ENCODE data around the gene RNU1-2.
"Not testable (repeated sequence)": the region's sequence is repeated elsewhere in the genome, so short reads cannot be mapped to it uniquely, and the experiment has no call there.

DNA sequence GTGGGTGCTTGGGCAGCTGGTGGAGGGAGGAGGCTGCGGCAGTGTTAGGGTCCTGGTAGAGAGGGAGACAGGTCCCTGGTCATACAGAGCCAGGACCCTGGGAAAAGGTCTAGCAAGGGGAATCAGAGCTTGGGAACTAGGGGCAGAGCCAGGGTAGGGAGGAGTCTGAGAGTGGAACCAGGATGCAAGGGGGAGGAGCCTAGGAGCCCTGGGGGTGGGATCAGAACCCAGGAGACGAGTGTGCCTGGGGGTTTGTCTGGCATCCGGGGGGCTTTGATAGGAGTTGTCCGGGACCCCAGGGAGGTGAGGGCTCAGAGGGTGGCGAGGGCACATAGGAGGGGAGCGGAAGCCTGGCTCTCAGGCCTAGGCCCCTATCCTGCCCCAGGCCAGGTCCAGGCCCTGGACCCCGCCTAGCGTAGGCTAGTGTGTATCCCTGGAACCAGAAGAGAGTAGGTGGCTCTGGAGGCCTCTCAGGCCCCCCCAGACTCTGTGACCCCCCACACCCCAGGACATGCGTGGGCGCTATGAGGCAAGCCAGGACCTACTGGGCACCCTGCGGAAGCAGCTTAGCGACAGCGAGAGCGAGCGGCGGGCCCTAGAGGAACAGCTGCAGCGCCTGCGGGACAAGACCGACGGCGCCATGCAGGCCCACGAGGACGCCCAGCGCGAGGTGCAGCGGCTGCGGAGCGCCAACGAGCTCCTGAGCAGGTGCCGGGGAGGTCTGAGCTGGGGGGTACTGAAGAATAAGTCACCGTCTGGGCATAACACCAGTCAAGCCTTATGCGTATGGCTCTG, 43.8 kb downstream of the RNU1-2 start:
- TF ChIP-seq EZH2 (IDR thresholded peaks at IDR 0.05; ENCODE audit: borderline replicate concordance), result not testable (repeated sequence)
- TF ChIP-seq, protein P1, sequence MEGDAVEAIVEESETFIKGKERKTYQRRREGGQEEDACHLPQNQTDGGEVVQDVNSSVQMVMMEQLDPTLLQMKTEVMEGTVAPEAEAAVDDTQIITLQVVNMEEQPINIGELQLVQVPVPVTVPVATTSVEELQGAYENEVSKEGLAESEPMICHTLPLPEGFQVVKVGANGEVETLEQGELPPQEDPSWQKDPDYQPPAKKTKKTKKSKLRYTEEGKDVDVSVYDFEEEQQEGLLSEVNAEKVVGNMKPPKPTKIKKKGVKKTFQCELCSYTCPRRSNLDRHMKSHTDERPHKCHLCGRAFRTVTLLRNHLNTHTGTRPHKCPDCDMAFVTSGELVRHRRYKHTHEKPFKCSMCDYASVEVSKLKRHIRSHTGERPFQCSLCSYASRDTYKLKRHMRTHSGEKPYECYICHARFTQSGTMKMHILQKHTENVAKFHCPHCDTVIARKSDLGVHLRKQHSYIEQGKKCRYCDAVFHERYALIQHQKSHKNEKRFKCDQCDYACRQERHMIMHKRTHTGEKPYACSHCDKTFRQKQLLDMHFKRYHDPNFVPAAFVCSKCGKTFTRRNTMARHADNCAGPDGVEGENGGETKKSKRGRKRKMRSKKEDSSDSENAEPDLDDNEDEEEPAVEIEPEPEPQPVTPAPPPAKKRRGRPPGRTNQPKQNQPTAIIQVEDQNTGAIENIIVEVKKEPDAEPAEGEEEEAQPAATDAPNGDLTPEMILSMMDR (IDR thresholded peaks at IDR 0.05; ENCODE audit: poor library complexity), result not testable (repeated sequence)

Measured in hepatocyte (in vitro differentiated cells).